Measurements from ENCODE around the gene BAHCC1. TPM values are rescaled to one million over a fixed set of nuclear protein-coding genes. Genes with fewer than 3 reads are reported as not detected.

The BAHCC1 gene
- total and polyA plus RNA-seq, 2 of the 4 experiments (the other 2 are of a cell fraction): 0.36 to 7.8 TPM

- peak overlapping the region; percentile 71 for H3K4ac ChIP-seq (ENCODE audit: low read depth, low read length)
- intact Hi-C loops (cut with micrococcal nuclease): no loop called here
- peaks cover 4% of the 10 kb centered on the region; the same call in 1 of the 2 replicates for H4K20me1 ChIP-seq (ENCODE audit: insufficient read depth, low read length)
- H3K14ac ChIP-seq (replicated peaks; ENCODE audit: low read depth, low read length): peak overlapping the region; percentile 42; the same call in 1 of the 2 replicates
- no TSS peak for BruUV-seq (replicated peaks)
- peak overlapping the region; percentile 58 for H2AFZ ChIP-seq (replicated peaks; ENCODE audit: low read length, poor library complexity)
- H2BK15ac ChIP-seq (ENCODE audit: low read depth, low read length): no peak overlapping the region; the same call in 2 of the 3 replicates
- H3K4me1 ChIP-seq (ENCODE audit: control insufficient read depth, insufficient read depth, low read length): peaks cover 37% of the 10 kb centered on the region
- H4K91ac ChIP-seq (ENCODE audit: insufficient read depth, low read depth, low read length): peak overlapping the region; percentile 37
- H2BK20ac ChIP-seq (ENCODE audit: low read depth, low read length): no peak overlapping the region
- peaks cover 16 to 63% of the 10 kb centered on the region in 2 experiments; a peak in 3 of 4 replicates for H3K79me1 ChIP-seq (ENCODE audit: low read depth in 1 of 2, low read length in 2 of 2)
- H3K4me2 ChIP-seq (ENCODE audit: low read depth, low read length): peak overlapping the region; percentile 30; the same call in 1 of the 2 replicates
- in situ Hi-C loops (cut with MboI; ENCODE audit: low sequenced_read_pairs): no loop called here
- DNase-seq (no peak), ATAC-seq (ENCODE audit: low read depth) (no peak)
- no peak overlapping the region for H2BK5ac ChIP-seq (ENCODE audit: low read depth, low read length, poor library complexity, severe bottlenecking)
- 60% methylated on average over 1 of the region's 9 CpGs; no CpG with 5 or more reads in 1 of the 2 experiments for WGBS, 2 experiments (ENCODE audit: extremely low coverage in 2 of 2, insufficient read length in 1 of 2)
- peak overlapping the region; percentile 39 for H2AK9ac ChIP-seq (replicated peaks; ENCODE audit: low read depth, low read length, poor library complexity)
- H3K4me3 ChIP-seq (ENCODE audit: insufficient read depth, low read depth, low read length): no peak overlapping the region
- H2BK120ac ChIP-seq (ENCODE audit: low read depth, low read length): peak overlapping the region; percentile 30; the same call in 1 of the 2 replicates
- dilution Hi-C loops (cut with HindIII; ENCODE audit: low sequenced_read_pairs, unreplicated experiment): no loop called here
- H4K5ac ChIP-seq (ENCODE audit: low read depth, low read length): no peak overlapping the region; the same call in 1 of the 2 replicates
- H3K27ac ChIP-seq (ENCODE audit: insufficient read depth, low read length): peak overlapping the region; percentile 49
- no peak overlapping the region for H3K56ac ChIP-seq (ENCODE audit: extremely low read depth, insufficient read depth, low read length)
- ChIA-PET CTCF (no interaction called here), POLR2A (ENCODE audit: unreplicated experiment) (no interaction called here)
- 0 out of 2 replicates have a peak overlapping the region, but pooled peaks have one; percentile 20 for H3K9ac ChIP-seq (ENCODE audit: low read depth, low read length)
- TF ChIP-seq CHD1 (IDR thresholded peaks at IDR 0.05; ENCODE audit: low read depth, low read length) (no peak), USF2 (IDR thresholded peaks at IDR 0.05; ENCODE audit: low read depth, low read length) (no peak), POLR2A (IDR thresholded peaks at IDR 0.05; ENCODE audit: low read depth, low read length) (no peak), MAZ (IDR thresholded peaks at IDR 0.05; ENCODE audit: borderline replicate concordance, low read depth, low read length) (no peak), SMC3 (IDR thresholded peaks at IDR 0.05; ENCODE audit: low read depth, low read length) (no peak)
- no peak overlapping the region for H3K18ac ChIP-seq (ENCODE audit: low read depth, low read length)
- peak overlapping the region; percentile 54 to 65; a peak in 3 of 4 replicates for H4K8ac ChIP-seq (ENCODE audit: low read depth in 2 of 2, low read length in 2 of 2)
- no peaks in the 10 kb centered on the region for H3K9me3 ChIP-seq (ENCODE audit: control insufficient read depth, insufficient read depth, low read length)
- peak overlapping the region; percentile 52; the same call in 1 of the 2 replicates for H3K23ac ChIP-seq (ENCODE audit: low read depth, low read length)
- H3K36me3 ChIP-seq (ENCODE audit: control insufficient read depth, insufficient read depth, low read length): no peaks in the 10 kb centered on the region; the same call in 1 of the 2 replicates
- H3K27me3 ChIP-seq (ENCODE audit: control insufficient read depth, insufficient read depth, low read length): no peaks in the 10 kb centered on the region
- H2AK5ac ChIP-seq (ENCODE audit: low read depth, low read length): peak overlapping the region; percentile 34
- H3K9me1 ChIP-seq (ENCODE audit: insufficient read depth, low read length): peaks cover 3% of the 10 kb centered on the region; the same call in 1 of the 2 replicates
These were observed 7.3 kb downstream of the BAHCC1 start for GRCh38 chr17:81402530-81402941.
